Activated CD4-positive, alpha-beta T cell treated with anti-CD3 and anti-CD28 coated beads for 4 hours (primary cell): ENCODE data around the gene TFCP2L1.

Experiments used
- DNase-seq, 2 donors: peaks; one replicate each; pipeline ENCODE4 v3.0.0-alpha.2; 2020

Gene TFCP2L1

DNA sequence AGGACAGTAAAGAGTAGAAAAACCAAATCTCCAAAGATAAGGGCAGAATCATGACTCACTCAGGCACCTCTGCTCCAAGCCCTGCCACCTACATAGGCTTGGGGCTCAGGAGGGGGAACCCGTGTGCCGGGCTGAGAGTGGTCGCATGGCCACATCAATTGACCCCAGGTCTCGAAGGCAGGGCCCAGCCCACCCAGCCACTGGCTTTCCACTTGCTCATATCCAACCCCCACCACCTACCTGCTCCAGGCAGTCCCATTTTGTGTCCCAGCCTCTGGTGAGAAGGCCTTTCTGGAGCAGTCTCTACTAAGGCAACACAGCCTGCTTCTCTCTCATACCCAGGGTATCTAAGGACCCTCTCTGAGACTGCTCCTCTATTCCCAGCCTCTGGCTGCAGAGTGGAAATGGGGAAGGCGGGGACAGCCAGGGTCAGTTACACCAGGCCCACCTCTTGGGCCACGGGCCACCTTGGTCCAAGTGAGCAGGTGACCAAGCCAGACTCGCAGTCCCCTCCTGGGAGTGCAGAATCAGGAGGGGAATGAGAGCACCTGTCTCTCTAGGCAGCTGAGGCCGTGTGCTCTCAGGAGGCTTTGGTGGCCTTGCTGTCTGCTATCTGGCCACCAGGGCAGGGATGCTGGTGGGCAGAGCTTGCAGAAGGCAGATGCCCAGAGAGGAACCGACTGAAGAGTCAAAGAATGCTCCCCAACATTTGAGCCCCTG lies 20.8 kb downstream of the TFCP2L1 start:
- DNase-seq, result no peak

DNA sequence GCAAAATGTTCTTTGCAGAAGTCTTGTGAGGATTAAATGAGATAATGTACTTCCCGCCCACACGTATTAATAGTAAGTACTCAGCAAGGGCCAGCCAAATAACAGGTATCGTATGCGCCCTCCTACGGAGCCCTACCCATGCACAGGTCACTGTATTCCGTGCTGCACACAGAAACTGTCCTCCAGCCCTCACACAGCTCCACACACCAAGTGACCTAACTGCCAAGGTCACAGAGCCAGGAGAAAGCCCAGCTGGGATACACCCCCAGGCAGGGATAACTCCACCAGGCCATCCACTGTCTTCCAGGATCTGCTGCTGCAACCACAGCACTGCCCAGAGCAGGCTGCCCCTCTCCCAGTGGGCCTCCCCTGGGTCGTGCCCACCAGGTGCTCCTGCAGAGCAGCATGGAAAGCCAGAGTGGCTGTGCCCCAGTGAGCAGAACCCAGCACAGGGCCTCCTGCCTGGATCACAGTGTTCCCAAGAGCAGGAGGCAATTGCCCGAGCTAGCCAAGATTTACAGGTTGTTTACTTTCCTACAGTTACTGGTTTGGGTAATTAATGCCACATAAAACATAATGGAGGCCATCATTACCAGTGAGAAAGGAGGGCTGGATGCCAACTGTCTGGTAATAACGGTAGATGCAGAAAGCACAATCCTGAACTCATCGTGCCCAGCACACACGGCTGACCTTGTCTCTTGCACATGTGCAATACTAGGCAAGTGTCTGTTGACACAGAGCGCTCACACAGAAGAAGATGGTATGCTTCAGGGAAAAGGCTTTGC lies 24.4 kb downstream of the TFCP2L1 start:
- no peak for DNase-seq

DNA sequence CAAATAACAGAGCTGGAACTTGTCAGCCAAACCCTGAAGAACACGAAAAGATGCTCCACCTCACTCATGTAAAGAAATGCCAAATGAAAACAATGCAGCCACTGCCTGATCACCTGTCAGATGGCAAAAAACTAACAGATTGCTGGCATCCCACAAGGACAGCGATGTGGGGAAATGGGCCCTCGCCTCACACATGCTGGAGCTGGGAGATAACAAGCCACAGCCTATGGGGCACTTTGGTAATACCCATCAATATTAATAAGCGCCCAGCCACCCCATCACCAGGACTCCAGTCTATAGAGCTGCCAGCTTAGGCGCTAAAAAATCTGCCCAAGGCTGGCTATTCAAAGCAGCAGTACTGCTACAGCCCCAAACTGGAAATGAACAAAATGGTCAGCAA lies 27.0 kb downstream of the TFCP2L1 start:
- DNase-seq, result no peak

DNA sequence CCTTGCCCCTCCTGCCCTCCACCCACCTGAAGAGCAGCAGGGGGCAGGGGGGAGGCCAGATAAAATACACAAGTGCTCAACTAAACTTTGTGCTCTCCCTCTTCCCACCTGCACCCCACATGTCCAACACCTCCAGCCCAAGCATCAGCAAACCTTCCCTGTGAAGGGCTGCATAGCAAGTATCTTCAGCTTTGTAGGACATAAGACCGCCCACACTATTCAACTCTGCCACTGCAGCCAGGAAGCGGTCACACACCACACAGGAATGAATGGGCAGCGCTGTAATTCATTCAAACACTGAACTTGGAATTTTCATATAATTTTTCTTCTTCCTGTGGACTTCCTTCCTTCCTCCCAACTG lies 27.5 kb downstream of the TFCP2L1 start:
- DNase-seq, result no peak

DNA sequence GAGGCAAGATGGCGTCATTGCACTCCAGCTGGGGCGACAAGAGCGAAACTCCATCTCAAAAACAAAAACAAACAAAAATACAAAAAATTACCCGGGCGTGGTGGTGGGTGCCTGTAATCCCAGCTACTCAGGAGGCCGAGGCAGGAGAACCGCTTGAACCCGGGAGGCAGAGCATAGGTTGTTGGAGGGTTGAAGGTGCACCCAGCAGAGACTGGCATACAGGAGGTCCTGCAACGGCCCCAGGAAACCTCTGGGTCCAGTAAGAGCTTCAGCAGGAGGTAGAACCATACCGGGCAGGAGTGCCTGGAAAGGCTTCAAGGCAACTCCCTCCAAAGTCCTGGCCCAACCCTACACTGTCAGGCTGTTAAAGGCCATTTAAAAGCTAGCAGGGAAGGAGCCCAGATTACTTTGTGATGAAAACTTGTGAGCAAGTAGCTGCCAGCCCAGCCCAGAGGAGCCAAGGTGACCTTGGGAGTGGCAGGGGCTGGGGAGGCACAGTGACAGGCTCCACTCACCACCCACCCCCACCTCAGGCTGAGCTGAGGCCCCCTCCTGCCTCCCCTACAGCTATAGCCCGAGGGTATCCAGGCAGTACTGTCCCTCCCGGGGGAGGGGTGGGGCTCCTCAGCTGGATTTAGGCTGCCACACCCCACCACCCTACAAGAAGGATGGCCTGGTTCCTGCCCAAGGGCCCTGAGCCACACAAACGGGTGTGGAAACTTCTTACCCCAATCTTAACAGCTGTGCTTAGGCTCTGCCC lies 28.1 kb downstream of the TFCP2L1 start:
- no peak for DNase-seq

DNA sequence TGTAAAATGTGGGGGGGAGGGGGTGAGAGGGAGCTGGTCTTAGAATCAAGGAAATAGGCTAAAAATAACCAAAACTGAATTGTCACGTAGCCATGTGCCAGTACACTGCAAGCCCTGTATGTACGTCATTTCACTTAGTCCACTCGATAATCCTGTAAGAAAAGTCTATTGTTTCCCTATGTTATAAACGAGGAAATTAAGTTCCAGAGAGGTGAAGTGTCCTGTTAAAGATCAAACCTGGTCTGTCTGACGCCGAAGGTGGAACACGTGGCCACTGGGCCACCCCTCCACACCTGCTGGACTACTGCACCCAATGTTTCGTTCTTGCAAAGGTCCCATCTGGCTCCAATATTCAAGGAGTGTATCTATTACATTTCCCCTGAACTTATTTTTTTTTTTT lies 29.6 kb downstream of the TFCP2L1 start:
- no peak for DNase-seq

DNA sequence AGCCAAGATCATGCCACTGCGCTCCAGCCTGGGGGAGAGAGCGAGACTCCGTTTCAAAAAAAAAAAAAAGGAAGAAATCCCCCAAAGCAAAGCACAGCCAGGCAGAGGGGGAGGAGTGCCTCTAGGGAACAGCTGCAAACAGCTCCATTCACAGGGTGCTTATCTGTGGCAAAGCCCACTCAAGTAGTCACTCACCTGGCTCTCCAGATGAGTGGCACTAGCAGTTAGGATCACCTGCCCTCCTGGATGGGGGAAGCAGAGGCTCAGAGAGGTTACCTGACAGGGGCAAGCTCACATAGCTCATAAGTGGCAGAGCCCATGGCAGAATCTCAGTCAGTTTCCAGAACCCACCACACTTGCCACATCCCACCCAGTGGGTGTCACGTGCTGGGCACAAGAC lies 30.3 kb downstream of the TFCP2L1 start:
- no peak for DNase-seq

DNA sequence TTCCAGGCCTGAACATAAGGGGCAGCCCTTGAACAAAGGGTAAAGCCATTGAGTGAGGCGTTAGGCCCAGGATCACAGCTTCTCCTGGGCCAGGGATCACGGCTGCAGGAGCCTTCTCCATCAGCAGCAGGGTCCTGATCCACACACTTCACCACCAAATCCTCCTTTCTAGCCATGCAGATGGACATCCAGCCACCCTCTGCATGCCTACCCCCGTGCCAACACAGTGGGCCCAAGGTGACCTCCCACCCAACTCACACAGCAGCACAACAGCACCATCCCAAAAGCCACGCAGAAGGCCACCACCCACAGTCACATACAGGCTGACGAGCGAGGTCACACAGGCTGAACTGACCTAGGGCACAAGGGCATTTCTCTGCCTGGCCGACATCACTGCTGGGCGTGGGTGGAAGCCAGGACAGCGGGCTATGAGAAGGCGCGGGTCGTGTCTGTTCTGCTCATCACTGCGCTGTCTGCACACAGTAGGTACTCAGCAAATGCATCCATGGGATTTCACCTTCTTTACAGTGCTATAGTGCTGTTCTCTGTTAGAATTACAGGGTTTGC lies 31.2 kb downstream of the TFCP2L1 start:
- no peak for DNase-seq

DNA sequence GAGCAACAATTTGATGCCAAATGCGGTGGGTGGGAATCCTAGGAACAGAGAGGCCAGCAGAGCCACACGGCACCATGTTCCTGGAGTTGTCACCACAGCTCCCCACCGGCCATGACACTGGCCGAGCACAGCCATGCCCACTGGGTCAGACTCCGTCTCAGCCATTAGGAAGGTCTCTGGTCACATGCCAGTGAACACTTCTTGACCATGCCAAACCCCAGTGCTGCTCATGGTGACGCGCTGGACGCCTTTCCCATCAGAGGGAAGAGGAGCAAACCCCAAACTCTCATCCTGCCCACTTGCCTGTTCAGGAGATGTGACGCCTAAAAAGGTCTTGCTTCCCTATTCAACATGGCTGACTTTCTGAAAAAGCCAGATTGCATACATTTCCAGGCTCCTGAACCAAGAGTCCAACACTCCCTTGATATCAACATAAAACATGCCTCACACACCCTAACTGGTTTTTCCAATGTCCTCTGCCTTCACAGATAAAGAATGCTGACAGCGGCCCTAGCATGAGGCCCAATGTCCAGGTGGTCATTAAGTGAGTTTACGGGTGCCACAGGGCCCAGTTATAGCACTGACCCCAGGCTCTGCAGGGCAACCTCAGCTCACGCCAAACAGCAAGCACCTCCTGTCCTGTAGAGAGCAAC lies 31.9 kb downstream of the TFCP2L1 start:
- no peak for DNase-seq

DNA sequence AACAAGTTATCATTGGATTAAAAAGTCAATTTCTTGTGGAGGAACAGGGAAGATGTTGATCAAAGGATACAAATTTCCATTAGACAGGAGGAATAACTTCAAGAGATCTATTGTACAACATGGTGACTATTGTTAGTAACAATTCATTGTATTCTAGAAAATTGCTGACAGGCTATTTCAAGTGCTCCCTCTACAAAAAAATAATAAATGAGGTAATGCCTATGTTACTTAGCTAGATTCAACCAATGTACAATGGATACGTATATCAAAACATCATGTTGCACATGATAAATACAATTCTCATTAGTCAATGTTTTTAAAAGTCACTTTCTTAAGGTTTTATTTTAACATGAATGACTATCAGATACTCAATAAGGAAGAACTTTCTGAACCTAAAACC lies 33.5 kb downstream of the TFCP2L1 start:
- DNase-seq, result no peak

DNA sequence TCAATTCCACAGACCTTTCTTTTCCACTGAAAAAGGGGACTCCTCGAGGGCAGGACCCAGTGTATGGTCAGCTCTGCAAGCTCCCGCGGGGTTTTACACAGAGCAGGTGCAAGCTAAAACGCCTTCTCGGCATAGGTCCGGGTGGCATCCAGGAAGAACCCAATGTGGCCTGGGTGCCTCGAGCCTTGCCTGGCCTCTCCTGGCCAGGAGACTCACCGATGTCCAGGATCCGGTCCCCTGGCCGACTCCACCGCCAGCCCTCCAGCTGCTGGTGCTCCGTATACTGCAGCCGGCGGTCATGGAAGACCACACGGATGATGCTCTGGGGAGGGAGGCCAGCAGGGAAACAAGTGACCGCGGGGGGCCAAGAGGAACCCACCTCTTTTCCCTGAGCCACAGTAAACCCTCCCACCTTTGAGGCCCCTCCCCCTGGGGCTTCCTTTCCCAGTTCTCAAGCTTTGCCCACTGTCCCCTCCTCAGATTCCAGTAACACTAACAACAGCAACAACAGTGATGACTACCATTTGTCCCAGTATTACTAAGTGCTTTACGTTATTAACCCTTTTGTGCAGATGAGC lies 36.1 kb downstream of the TFCP2L1 start:
- DNase-seq, result no peak

DNA sequence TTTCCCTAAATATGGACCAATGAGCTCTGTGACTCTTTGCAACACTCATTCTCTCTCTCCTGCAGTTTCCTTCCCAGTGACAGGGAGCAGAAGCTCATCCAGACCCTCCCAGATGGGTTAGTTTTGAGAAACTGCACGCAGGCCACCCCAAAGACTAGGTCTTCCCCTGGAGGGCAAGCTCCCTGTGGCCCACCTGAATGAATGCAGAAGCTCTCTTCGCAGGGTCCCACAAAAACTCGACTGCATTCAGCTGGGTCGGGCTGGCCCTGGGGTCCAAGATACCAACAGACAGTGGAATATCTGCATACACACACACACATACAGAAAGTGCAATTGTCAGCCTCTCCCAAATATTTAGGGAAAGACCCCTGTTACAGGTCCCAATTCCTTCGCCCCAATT lies 37.0 kb downstream of the TFCP2L1 start:
- DNase-seq, result no peak

DNA sequence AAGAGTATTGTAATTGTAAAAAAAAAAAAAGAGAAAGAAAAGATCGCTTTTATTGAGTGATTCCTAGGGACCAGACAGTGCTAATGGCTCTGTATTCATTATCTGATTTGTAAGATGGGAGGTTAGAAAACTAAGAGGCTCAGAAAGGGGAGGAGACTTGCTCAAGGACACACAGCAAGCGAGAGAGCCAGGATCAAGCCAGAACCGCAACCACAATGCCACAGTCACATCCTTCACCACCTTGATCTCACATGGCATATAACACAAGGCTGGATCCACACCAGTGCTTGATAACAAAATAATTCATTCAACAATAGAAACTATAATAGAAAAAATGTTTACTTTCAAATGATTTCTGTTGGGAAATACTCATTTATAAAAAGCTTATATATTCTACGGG lies 37.5 kb downstream of the TFCP2L1 start:
- no peak for DNase-seq

DNA sequence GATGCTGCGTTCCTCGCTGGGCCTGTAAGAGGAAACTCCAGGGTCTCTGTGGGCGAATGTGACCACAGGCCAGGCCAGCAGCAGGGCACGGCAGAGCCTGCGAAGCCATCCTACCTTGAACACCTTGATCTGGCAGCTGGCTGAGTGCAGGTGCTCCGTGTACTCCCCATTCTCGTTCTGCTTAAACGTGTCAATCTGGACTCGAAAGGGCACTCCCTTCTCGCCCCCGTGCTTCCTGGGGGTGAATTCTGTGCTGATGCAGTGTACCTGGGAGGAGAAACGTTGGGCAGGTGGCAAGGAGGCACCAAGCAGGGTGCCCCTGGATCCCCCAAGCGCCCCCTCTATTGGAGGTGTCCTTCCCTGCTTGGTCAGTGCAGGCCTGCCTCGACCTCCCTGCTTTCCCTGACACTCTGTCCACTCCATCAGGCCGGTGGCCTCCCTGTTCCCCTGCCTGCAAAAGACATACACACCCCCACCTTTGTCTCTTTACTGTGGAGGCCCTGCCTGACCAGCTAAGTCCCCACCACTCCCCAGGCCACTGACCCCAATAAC lies 38.2 kb downstream of the TFCP2L1 start:
- no peak for DNase-seq

DNA sequence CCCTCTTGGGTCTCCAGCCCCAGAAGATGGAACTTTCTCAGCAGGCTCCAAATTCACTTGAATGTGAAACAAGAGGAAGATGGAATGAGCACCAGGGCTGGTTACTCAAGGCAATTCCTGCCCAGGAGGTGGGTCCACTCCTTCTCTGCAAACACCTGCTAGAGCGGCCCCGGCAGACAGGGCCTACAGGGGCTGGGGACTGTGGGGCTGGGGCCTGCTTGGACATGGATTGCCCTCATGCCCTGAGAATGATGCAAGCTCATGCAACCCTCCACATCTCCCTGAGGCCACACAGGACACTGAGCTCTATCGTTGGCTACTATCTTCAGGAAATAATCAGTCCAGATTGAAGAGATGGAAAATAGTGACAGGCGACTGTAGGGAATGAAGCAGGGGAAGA lies 39.1 kb downstream of the TFCP2L1 start:
- DNase-seq, result no peak

DNA sequence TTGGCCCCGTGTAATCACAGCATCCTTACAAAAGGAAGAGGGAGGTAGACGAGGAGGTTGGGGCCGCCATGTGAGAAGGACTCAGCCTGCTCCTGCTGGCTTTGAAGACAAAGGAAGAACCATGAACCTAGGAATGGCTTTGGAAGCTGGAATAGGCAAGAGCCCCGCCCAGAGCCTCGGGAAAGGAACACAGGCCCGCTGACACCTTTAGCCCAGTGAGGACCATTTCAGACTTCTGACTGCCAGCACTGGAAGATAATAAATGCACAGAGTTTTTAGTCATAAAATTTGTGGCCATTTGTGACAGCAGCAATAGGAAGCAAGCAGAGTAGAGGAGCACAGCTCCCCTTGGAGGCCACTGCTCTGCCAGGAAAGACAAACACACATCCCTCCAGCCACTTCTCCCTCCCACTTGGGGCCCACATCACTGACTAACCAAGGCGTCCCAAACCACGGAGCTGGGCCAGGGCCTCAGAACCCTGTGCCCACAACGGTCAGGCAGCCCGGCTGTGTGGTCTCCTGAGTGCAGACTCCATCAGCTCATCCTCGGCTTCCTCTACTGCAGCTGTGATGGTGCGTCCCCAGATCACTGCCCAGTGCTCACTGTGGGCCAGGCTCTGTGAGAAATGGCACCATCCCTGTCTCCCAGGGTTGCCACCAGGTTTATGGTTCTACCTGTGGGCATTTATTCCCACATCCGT lies 39.7 kb downstream of the TFCP2L1 start:
- DNase-seq, result no peak

DNA sequence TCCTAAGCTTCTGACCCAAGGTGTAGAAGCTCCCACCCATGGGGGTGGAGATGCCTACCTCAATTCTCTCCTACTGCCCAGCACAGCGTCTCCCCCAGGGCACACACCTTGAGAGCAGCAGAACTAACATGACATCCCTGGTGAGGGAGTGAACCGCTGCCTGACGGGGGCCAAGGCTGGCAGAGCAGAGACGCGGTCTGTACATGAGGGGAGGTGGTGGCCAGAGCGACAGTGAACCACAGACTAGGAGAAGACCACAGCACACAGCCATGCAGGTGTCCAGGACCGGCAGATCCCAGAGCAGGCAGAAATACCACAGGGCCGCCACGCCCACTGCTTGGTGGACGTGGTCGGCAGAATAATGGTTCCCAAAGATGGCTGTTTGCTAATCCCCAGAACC lies 40.4 kb downstream of the TFCP2L1 start:
- DNase-seq, result no peak

DNA sequence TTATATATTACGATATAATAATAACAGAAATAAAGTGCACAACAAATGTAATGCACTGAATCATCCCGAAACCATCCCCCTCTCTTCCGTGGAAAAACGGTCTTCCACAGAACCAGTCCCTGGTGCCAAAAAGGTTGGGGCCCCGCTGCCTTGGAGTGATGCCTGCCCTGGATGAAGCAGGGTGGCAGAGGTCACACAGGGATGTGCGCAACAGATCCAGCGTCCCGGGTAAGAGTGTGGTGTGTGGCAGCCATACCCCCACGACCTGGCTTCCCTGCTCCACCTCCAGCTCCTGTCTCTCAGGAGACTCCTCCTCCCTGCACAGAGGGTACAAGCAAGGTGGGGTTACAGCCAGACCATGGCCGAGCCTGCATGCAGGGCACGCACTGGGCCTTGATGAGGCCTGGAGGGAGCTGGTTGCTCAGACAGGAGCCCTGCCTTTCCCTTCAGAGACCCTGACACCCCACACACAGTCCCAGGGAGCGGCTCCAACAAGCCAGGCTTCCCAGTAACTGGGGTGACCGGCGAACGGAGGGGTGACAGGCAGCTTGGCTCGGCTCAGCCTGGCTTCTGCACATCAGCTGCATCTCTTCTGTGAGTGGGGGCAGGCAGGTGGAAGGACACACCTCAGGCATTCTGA lies 41.1 kb downstream of the TFCP2L1 start:
- no peak for DNase-seq

DNA sequence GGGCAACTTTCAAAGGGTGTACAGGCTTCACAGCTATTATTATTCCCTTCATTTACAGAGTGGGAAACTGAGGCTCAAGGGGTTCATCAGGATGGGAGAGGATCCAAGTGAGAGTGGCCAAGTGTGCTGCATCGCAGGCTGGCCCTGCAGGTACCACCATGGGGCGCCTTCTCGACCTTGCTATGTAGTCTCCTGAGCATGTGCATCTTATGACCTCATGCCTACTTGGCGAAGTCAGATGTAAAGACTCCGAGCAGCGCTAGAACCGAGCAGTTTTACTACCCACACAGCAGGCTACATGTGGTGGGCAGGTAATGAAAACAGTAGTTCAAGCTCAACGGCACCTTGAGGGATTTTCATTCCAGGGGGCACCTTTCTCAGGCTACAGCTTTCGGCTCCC lies 42.0 kb downstream of the TFCP2L1 start:
- DNase-seq, result no peak

DNA sequence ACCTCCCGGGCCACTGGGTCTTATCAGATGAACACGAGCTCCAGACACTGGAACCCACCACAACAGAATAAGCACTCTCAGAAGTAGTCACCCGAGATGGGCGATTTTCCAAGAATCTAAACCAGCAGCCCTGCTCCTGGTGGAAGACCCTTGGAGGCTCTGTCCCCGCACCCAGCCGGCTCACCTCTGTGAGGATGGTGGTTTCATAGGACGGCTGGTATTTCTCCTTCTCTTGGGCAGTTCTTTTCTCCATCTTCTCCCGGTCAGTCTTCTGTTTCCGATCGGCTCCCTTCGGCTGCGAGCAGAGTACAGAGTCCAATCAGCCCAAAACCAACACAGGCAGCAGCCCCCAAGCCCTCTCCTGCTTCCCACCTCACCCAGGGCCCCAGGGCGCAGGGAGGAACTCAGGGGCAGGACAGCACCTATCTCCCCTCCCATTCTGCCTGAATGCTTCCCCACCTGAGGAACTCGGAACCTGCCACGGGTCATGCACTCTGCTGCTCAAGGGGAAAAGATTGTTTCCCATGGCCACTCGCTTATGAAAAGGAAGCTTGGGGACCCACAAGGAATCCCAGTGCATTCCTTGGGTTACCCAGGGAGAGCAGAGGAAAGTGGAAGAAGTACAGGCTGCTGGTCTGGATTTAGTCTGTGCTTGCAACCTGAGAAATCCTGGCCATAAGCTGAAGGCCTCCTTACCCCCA lies 42.7 kb downstream of the TFCP2L1 start:
- no peak for DNase-seq

DNA sequence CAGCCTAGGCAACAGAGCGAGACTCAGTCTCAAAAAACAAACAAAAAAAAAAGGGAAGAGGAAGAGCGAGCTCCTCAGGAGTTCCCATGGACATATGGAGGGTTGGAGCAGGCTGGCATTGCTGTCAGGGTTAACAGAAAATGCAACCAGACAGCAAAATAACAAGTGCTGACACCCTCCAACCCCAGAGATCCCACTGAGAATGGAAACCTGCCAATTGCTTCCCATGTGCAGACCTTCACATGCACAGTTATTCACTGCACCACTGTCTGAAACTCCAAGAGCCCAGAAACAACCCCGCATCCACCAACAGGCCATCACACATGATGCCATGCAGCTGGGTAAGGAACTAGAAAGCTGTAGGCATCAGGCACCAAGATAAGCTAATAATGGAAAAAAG lies 43.5 kb downstream of the TFCP2L1 start:
- DNase-seq, result no peak
